GM18870 (cell line): ENCODE data around the gene EIF4G1.

Experiments used
- ATAC-seq: cut with Tn5 transposase; IDR thresholded peaks from one replicate; pipeline ENCODE4 v1.9.1; 2021; ENCODE audit warnings: moderate library complexity; ENCODE audit not compliant: unreplicated experiment

Gene EIF4G1

GRCh38 chr3:184306341-184306972, 7.9 kb upstream of the EIF4G1 start:
- ATAC-seq: no peak

- no peak for ATAC-seq
Measured at GRCh38 chr3:184307915-184308314, 6.5 kb upstream of the EIF4G1 start.

- no peak for ATAC-seq
Measured at GRCh38 chr3:184308744-184309143, 5.7 kb upstream of the EIF4G1 start.

- no peak for ATAC-seq
Measured at GRCh38 chr3:184311633-184312032, 2.8 kb upstream of the EIF4G1 start.

- peak; percentile 10 for ATAC-seq
Measured at GRCh38 chr3:184314700-184315542, 515 bp downstream of the EIF4G1 start.

- no peak for ATAC-seq
Measured at GRCh38 chr3:184315543-184315867, 1.1 kb downstream of the EIF4G1 start.

- no peak for ATAC-seq
Measured at GRCh38 chr3:184315871-184316661, 1.7 kb downstream of the EIF4G1 start.

GRCh38 chr3:184316792-184317191, 2.4 kb downstream of the EIF4G1 start:
- ATAC-seq: no peak

- no peak for ATAC-seq
Measured at GRCh38 chr3:184317201-184317600, 2.8 kb downstream of the EIF4G1 start.

GRCh38 chr3:184320104-184320445, 5.7 kb downstream of the EIF4G1 start:
- ATAC-seq: no peak

- no peak for ATAC-seq
Measured at GRCh38 chr3:184321666-184322065, 7.3 kb downstream of the EIF4G1 start.

GRCh38 chr3:184322731-184323487, 8.5 kb downstream of the EIF4G1 start:
- no peak for ATAC-seq

GRCh38 chr3:184323696-184324095, 9.3 kb downstream of the EIF4G1 start:
- no peak for ATAC-seq

GRCh38 chr3:184325269-184325668, 10.9 kb downstream of the EIF4G1 start:
- ATAC-seq: no peak

- no peak for ATAC-seq
Measured at GRCh38 chr3:184325715-184326369, 11.4 kb downstream of the EIF4G1 start.

GRCh38 chr3:184327171-184327570, 12.8 kb downstream of the EIF4G1 start:
- no peak for ATAC-seq

GRCh38 chr3:184328516-184328915, 14.1 kb downstream of the EIF4G1 start:
- no peak for ATAC-seq

- ATAC-seq: no peak
Measured at GRCh38 chr3:184332370-184333090, 18.1 kb downstream of the EIF4G1 start.

- ATAC-seq: no peak
Measured at GRCh38 chr3:184333190-184333589, 18.8 kb downstream of the EIF4G1 start.

- no peak for ATAC-seq
Measured at GRCh38 chr3:184333700-184334099, 19.3 kb downstream of the EIF4G1 start.
